Karpas-422 (cell line): ENCODE results near the gene HIBADH. TPM values are rescaled to one million over a fixed set of nuclear protein-coding genes. Genes with fewer than 3 reads are reported as not detected.

Source experiments
- DNase-seq: peaks from one replicate; pipeline ENCODE4 v3.0.0-alpha.2; 2015
- H2AFZ ChIP-seq: fragments of 200-600 bp; sonication (generic); 2 replicates; pipeline ENCODE4 v1.6.1; 2014; ENCODE audit warnings: antibody characterized with exemption, low read length, mixed read lengths
- H3K27ac ChIP-seq: fragments of 200-600 bp; sonication (generic); 2 replicates; pipeline ENCODE4 v1.5.1; 2014; ENCODE audit warnings: mild to moderate bottlenecking, low read length, moderate library complexity
- H3K27me3 ChIP-seq: fragments of 200-600 bp; sonication (generic); 2 replicates; pipeline ENCODE4 v1.6.1; 2014; ENCODE audit warnings: low read length, mixed read lengths
- H3K36me3 ChIP-seq: fragments of 200-600 bp; sonication (generic); 2 replicates; pipeline ENCODE4 v1.6.1; 2014; ENCODE audit warnings: low read length, mixed read lengths; ENCODE audit not compliant: insufficient read depth
- H3K4me1 ChIP-seq: fragments of 200-600 bp; sonication (generic); 2 replicates; pipeline ENCODE4 v1.6.1; 2014; ENCODE audit warnings: mild to moderate bottlenecking, low read length, mixed read lengths
- H3K4me2 ChIP-seq: fragments of 200-600 bp; sonication (generic); 2 replicates; pipeline ENCODE4 v1.6.1; 2014; ENCODE audit warnings: low read length, low read depth, mild to moderate bottlenecking; ENCODE audit not compliant: poor library complexity, severe bottlenecking
- H3K4me3 ChIP-seq: fragments of 200-600 bp; sonication (generic); 2 replicates; pipeline ENCODE4 v1.5.1; 2014; ENCODE audit warnings: mild to moderate bottlenecking, antibody characterized with exemption, low read length, mixed read lengths
- H3K79me2 ChIP-seq: fragments of 200-600 bp; sonication (generic); 2 replicates; pipeline ENCODE4 v1.6.1; 2014; ENCODE audit warnings: mild to moderate bottlenecking, low read length, mixed read lengths
- H3K9ac ChIP-seq: fragments of 200-600 bp; sonication (generic); 2 replicates; pipeline ENCODE4 v1.6.0; 2014; ENCODE audit warnings: low read length
- H3K9me2 ChIP-seq: fragments of 200-600 bp; sonication (generic), shearing (Covaris generic); replicated peaks from 2 replicates; pipeline ENCODE4 v1.6.0; 2014; ENCODE audit warnings: mild to moderate bottlenecking, low read length, moderate library complexity; ENCODE audit not compliant: insufficient read depth
- H3K9me3 ChIP-seq: fragments of 300-700, 200-600 bp; sonication (generic); 2 replicates; pipeline ENCODE4 v1.6.1; 2014; ENCODE audit warnings: low read length, mixed read lengths
- H4K20me1 ChIP-seq: fragments of 200-600 bp; sonication (generic); 2 replicates; pipeline ENCODE4 v1.6.1; 2014; ENCODE audit warnings: mild to moderate bottlenecking, antibody characterized with exemption, low read length, low read depth; ENCODE audit not compliant: insufficient read depth
- total RNA-seq: library from RNA; depleted of rRNA; stranded (reverse); fragments of >200 nt; shearing (Covaris generic); gene quantifications from 2 replicates; pipeline ENCODE4 v1.2.3, GENCODE V29; 2014; ENCODE audit warnings: low replicate concordance; rRNA removed

HIBADH gene
- total RNA-seq, 1 experiment from 2014 or later = 30.1 TPM

DNA sequence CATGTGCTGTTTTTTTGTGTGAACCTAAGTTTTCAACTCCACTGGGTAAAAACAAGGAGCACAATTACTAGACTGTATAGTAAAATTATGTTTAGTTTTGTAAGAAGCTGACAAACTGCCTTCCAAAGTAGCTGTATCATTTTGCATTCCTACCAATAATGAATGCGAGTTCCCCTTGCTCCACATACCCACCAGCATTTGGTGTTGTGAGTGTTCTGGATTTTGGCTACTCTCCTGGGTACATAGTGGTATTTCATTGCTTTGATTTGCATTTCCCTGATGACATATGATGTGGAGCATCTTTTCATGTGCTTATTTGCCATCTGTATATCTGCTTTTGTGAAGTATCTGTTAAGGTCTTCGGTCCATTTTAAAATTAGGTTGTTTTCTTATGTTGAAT is 178.2 kb downstream of the HIBADH start:
- H3K36me3 ChIP-seq = no peaks in the 10 kb centered on the region
- no peaks in the 10 kb centered on the region for H3K79me2 ChIP-seq
- no peak for DNase-seq
- no peaks in the 10 kb centered on the region for H4K20me1 ChIP-seq
- H3K27ac ChIP-seq = no peak overlapping the region
- H3K4me2 ChIP-seq = no peak overlapping the region
- H3K9me2 ChIP-seq = no peaks in the 10 kb centered on the region
- no peaks in the 10 kb centered on the region for H3K4me1 ChIP-seq
- H3K27me3 ChIP-seq = no peaks in the 10 kb centered on the region
- no peak overlapping the region for H2AFZ ChIP-seq
- H3K9ac ChIP-seq = no peak overlapping the region
- H3K9me3 ChIP-seq = no peaks in the 10 kb centered on the region
- no peak overlapping the region for H3K4me3 ChIP-seq

DNA sequence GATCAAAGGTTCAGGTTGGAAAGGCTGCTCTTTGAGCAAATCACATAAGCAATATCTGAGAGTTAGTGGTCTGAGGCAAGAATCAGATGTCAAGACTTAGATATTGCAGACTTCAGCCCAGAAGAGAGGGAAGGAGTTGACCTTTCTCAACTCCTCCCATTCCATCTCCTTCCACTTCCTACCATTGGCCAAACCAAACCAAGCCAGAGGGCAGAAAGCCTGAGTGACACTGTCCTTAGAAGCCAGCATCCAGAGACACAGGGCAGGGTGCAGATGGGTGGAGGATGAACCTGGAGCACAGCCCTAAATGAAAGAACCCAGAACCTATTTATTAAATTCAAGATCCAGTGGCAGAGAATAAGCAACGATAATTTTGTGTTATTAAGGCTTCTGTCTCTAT is 180.5 kb downstream of the HIBADH start:
- Histone ChIP-seq H3K4me1 (no peaks in the 10 kb centered on the region), H2AFZ (no peak overlapping the region), H3K36me3 (no peaks in the 10 kb centered on the region), H3K9me2 (no peaks in the 10 kb centered on the region), H3K27ac (no peak overlapping the region), H3K27me3 (no peaks in the 10 kb centered on the region), H3K4me2 (no peak overlapping the region), H4K20me1 (no peaks in the 10 kb centered on the region), H3K9me3 (no peaks in the 10 kb centered on the region), H3K9ac (no peak overlapping the region), H3K79me2 (no peaks in the 10 kb centered on the region), H3K4me3 (no peak overlapping the region)
- DNase-seq = no peak

DNA sequence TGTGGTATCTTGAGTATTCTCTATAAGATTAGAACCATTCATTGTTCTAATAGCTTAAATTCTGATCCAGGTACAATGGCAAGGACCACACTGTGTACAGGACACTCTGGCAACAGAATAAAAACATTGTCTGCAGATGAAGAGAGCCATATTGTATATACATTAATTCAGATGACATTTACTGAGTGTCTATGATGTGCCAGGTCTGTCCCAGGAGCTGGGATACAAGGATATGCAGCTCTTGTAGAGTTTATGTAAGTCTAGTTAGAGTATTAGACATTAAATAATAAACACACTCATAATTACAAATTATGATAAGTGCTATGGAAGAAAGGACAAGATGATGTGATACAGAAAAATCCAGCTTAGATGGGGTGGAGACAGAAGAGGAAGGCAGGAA is 184.1 kb downstream of the HIBADH start:
- no peaks in the 10 kb centered on the region for H3K9me3 ChIP-seq
- H3K27me3 ChIP-seq = no peaks in the 10 kb centered on the region
- H3K36me3 ChIP-seq = no peaks in the 10 kb centered on the region
- H3K4me1 ChIP-seq = peaks cover 6% of the 10 kb centered on the region
- H2AFZ ChIP-seq = no peak overlapping the region
- H3K4me3 ChIP-seq = no peak overlapping the region
- H3K4me2 ChIP-seq = no peak overlapping the region
- H4K20me1 ChIP-seq = no peaks in the 10 kb centered on the region
- no peaks in the 10 kb centered on the region for H3K79me2 ChIP-seq
- H3K9me2 ChIP-seq = no peaks in the 10 kb centered on the region
- no peak overlapping the region for H3K27ac ChIP-seq
- no peak overlapping the region for H3K9ac ChIP-seq
- no peak for DNase-seq

DNA sequence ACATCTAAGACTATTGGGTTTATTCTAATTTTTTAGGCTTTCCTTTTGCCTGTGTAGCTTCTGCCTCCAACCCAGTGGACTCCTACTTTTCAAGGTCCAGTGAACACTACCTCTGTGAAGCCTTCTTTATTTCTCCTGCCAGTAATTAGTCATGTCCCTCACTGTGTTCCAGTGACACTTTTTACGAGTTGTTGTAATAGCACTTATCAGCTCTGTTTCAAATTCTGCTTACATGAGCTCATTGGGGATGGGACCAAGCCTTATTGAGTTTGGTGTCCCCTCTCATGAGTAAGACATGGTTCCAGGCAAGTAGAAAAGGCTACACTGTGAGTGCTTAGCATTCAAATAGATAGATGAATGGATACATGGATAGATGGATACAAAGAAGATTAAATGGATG is 184.6 kb downstream of the HIBADH start:
- H4K20me1 ChIP-seq = no peaks in the 10 kb centered on the region
- H2AFZ ChIP-seq = no peak overlapping the region
- peaks cover 6% of the 10 kb centered on the region for H3K4me1 ChIP-seq
- H3K27me3 ChIP-seq = no peaks in the 10 kb centered on the region
- no peak overlapping the region for H3K9ac ChIP-seq
- no peak overlapping the region for H3K4me3 ChIP-seq
- no peak for DNase-seq
- H3K27ac ChIP-seq = no peak overlapping the region
- no peaks in the 10 kb centered on the region for H3K36me3 ChIP-seq
- no peaks in the 10 kb centered on the region for H3K9me2 ChIP-seq
- H3K79me2 ChIP-seq = no peaks in the 10 kb centered on the region
- no peaks in the 10 kb centered on the region for H3K9me3 ChIP-seq
- no peak overlapping the region for H3K4me2 ChIP-seq

DNA sequence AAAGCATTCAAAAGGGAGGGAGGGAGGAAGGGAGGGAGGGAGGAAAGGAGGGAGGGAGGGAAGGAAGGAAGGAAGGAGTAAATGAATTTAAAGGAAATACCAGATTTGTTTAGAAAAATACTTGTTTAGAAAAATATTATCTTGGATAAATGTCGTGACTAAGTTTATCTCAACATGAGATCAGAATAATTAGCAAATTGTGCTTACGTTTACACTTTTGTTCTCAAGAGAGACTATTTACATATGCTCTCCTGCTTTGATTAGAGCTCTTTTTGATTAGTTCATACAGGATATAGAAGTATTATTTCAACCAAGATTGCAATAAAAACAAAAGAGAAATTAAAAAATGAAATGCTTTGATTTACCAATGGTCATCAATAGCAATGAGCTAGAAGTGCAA is 186.2 kb downstream of the HIBADH start:
- Histone ChIP-seq H3K27me3 (no peaks in the 10 kb centered on the region), H3K9me3 (no peaks in the 10 kb centered on the region), H4K20me1 (no peaks in the 10 kb centered on the region)

More for the DNA sequence above, 186.2 kb downstream of the HIBADH start:
- H3K27ac ChIP-seq = no peak overlapping the region
- no peak for DNase-seq
- no peak overlapping the region for H3K4me2 ChIP-seq
- H3K36me3 ChIP-seq = no peaks in the 10 kb centered on the region
- H3K79me2 ChIP-seq = no peaks in the 10 kb centered on the region
- no peak overlapping the region for H3K4me3 ChIP-seq
- no peak overlapping the region for H3K9ac ChIP-seq
- H3K9me2 ChIP-seq = no peaks in the 10 kb centered on the region
- H2AFZ ChIP-seq = no peak overlapping the region
- H3K4me1 ChIP-seq = peaks cover 13% of the 10 kb centered on the region

Other genes starting within 250 kb of the HIBADH start
- 42.1 and 65.3 TPM in 2 replicates for gene TAX1BP1, start 77.3 kb upstream of the HIBADH start, total RNA-seq